ENCODE results near the gene GRIK4.

Gene GRIK4

DNA sequence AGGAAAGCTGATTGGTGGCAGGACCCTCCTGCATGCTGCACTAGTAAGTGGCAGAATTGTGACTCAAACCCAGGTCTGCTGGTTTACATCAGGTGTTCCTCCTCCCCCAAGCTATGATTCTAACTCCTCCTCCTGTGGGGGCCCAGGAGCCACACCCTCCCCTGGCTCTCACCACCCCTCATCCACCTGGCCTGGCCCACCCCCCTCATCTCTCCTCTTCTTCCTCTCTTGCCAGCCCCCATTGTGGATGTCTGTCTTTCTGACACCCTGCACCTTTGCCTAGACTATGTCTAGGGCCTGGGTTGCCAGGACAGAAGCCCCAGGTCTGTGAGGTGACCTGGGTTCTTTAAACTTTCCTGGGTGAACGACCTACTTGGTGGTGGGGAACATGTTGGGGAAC lies 59.9 kb downstream of the GRIK4 start:
- TF ChIP-seq, protein P1, sequence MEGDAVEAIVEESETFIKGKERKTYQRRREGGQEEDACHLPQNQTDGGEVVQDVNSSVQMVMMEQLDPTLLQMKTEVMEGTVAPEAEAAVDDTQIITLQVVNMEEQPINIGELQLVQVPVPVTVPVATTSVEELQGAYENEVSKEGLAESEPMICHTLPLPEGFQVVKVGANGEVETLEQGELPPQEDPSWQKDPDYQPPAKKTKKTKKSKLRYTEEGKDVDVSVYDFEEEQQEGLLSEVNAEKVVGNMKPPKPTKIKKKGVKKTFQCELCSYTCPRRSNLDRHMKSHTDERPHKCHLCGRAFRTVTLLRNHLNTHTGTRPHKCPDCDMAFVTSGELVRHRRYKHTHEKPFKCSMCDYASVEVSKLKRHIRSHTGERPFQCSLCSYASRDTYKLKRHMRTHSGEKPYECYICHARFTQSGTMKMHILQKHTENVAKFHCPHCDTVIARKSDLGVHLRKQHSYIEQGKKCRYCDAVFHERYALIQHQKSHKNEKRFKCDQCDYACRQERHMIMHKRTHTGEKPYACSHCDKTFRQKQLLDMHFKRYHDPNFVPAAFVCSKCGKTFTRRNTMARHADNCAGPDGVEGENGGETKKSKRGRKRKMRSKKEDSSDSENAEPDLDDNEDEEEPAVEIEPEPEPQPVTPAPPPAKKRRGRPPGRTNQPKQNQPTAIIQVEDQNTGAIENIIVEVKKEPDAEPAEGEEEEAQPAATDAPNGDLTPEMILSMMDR (IDR thresholded peaks at IDR 0.05; ENCODE audit: low read depth, low read length): no peak
- in situ Hi-C loops (cut with HindIII; ENCODE audit: low sequenced_read_pairs): no loop called here
- no peak for DNase-seq (ENCODE audit: low read depth, low spot score)
- no peak overlapping the region for H3K4me3 ChIP-seq (ENCODE audit: low read depth, low read length)

- TF ChIP-seq, protein P1 (IDR thresholded peaks at IDR 0.05; ENCODE audit: low read depth, low read length): no peak
- no peak for DNase-seq (ENCODE audit: low read depth, low spot score)
- in situ Hi-C loops (cut with HindIII; ENCODE audit: low sequenced_read_pairs): no loop called here
- H3K4me3 ChIP-seq (ENCODE audit: low read depth, low read length): no peak overlapping the region
Measured at GRCh38 chr11:120573756-120574354, 62.3 kb downstream of the GRIK4 start.

DNA sequence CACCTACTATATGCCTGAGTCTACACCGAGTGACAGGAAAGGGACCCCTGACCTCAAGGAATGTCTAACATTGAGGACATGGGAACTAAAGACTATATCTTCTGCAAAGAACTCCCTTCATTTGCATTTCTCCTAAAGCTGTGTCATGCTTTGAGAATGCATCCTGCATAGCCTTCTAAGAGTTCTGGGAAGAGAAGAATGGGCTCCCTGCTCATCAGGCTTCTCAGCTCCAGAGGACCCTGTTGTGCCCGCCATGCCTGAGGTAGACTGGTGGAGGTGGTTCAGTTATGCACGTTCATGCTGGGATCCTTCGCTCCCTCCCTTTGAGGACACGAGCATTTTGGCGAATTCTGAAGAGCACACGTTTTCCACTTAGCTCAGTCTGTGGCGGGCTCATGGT lies 63.3 kb downstream of the GRIK4 start:
- in situ Hi-C loops (cut with HindIII; ENCODE audit: low sequenced_read_pairs): no loop called here
- no peak for DNase-seq (ENCODE audit: low read depth, low spot score)
- TF ChIP-seq, protein P1 (IDR thresholded peaks at IDR 0.05; ENCODE audit: low read depth, low read length): no peak
- H3K4me3 ChIP-seq (ENCODE audit: low read depth, low read length): no peak overlapping the region

DNA sequence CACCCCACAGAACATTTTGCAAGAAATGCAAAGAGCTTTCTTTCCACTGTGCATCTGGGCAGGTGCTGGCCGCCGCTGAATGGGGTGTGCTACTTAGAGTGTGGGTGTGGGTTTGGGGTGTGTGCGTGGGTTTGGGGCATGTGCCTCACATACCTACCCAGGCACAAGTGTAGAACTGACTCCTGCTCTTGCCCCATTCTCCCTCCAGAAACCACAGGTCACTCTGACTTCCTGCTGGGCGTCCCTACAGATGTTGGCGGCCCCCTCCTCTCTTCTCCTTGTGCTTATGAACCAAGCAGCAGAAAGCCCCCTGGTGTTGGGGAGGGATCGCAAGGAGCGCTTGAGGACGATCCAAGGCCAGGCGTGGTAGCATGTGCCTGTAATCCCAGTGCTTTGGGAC lies 63.9 kb downstream of the GRIK4 start:
- in situ Hi-C loops (cut with HindIII; ENCODE audit: low sequenced_read_pairs): no loop called here
- TF ChIP-seq, protein P1 (IDR thresholded peaks at IDR 0.05; ENCODE audit: low read depth, low read length): no peak
- no peak overlapping the region for H3K4me3 ChIP-seq (ENCODE audit: low read depth, low read length)
- no peak for DNase-seq (ENCODE audit: low read depth, low spot score)

DNA sequence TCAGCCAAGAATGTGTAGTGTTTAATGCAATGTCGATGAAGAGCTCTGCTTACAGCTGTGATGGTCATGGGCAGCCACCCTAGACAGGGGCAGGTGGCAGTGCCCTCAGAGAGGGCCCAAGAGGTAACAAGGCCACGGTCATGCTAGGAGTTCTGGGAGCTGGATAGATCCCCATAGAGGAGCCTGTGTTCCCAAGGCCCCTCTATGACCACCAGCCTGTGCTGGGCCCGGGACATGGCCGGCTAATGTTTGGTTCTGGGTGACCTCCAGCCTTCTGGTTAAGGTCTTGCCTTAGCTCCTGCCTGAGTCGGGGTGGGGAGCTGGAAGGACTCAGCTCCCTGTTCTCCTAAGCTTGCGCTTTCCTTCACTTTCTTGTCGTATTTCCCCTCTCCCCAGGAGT lies 65.1 kb downstream of the GRIK4 start:
- DNase-seq (ENCODE audit: low read depth, low spot score): no peak
- no peak overlapping the region for H3K4me3 ChIP-seq (ENCODE audit: low read depth, low read length)
- in situ Hi-C loops (cut with HindIII; ENCODE audit: low sequenced_read_pairs): no loop called here
- TF ChIP-seq, protein P1 (IDR thresholded peaks at IDR 0.05; ENCODE audit: low read depth, low read length): no peak

DNA sequence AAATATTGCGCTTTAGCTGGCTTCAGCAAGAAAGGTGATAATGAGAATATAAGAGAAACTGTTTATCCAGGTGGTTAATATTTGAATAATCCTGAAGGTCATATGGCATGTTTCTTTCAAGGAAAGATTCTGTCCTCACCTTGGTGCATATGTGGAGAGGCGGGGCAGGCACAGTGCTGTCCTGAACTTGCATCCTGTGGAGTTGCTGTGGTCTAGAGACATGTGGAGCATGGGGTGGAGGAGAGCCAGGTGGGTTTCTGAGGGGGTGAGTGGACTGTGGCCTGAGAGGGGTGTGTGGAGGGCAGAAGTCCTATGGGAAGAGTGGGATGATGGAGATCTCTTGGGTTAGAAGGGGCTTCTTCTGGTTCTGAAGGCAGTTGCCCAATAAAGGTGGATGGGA lies 65.5 kb downstream of the GRIK4 start:
- TF ChIP-seq, protein P1 (IDR thresholded peaks at IDR 0.05; ENCODE audit: low read depth, low read length): no peak
- no peak for DNase-seq (ENCODE audit: low read depth, low spot score)
- in situ Hi-C loops (cut with HindIII; ENCODE audit: low sequenced_read_pairs): no loop called here

More for the DNA sequence above, 65.5 kb downstream of the GRIK4 start:
- H3K4me3 ChIP-seq (ENCODE audit: low read depth, low read length): no peak overlapping the region

All from astrocyte of the spinal cord (primary cell).